ENCODE data around the gene IFTAP.

DNA sequence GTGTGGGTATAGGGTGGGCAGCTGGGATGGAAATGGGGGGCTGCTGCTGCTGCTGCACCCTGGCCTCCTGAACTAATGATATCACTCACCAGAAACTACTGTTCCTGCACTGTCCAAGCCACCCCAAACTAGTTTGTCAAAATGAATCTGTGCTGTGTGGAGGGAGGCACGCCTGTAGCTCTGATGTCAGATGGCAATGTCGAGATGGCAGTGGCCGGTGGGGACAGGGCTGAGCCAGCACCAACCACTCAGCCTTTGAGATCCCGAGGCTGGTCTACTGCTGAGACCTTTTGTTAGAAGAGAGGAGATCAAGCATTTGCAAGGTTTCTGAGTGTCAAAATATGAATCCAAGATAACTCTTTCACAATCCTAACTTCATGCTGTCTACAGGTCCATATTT is 25.2 kb upstream of the IFTAP start:
- TF ChIP-seq POLR2A (IDR thresholded peaks at IDR 0.05; ENCODE audit: low read depth) (no peak), CTCF (IDR thresholded peaks at IDR 0.05) (no peak), EP300 (IDR thresholded peaks at IDR 0.05) (no peak)
